ENCODE data around the gene POLDIP3.
A peak's percentile ranks its signal among the peaks of the same experiment; 100 is the strongest.
"Not testable (repeated sequence)": the region's sequence is repeated elsewhere in the genome, so short reads cannot be mapped to it uniquely, and the experiment has no call there.

Gene POLDIP3

DNA sequence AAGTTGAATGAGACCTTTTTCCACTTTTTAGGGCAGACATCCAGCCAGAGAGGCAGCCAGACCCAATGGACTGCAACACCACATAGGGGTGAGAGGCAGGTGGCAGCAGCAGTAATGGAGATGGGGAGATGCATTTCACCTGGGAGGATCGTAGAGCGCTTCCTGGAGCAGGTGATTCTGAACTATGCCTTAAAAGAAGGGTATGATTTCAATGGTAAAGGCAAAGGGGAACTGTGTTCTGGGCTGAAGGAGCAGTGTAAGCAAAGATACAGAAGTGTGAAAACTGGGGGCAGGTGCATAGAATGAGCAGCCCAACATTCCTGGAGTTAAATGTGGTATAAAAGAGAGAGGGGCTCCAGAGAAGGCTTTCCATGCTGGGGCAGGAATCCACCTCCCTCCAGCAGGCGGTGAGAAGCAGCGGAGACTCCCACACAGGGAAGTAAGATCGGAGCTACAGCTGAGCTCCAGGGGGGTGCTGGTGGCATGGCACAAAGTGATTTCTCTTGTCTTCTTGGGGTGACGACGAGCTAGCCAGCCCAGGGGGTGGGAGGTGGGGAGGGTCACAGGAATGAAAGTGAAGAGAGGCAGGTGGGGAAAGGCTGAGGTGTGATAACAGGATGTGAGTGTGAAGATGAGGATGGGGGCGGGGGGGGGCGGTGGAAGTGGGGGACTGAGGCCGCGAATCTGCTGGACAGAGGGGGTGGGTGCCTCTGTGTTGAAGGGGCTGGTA is 65.2 kb downstream of the POLDIP3 start:
- Histone ChIP-seq H3K4me1 (ENCODE audit: low read length) (peaks cover 12% of the 10 kb centered on the region), H3K4me2 (ENCODE audit: low read depth, low read length) (no peak overlapping the region), H3K27ac (ENCODE audit: low read length) (no peak overlapping the region), H3F3A (ENCODE audit: insufficient read depth, low read length) (peaks cover 10% of the 10 kb centered on the region), H2AFZ (ENCODE audit: low read length) (no peak overlapping the region), H3K79me2 (ENCODE audit: low read length) (no peaks in the 10 kb centered on the region), H3K9me3 (replicated peaks; ENCODE audit: insufficient read depth, low read length) (no peaks in the 10 kb centered on the region), H4K20me1 (ENCODE audit: insufficient read depth, low read length) (peaks cover 16% of the 10 kb centered on the region), H3K4me3 (ENCODE audit: low read length) (no peak overlapping the region), H3K36me3 (replicated peaks; ENCODE audit: insufficient read depth, low read length) (no peaks in the 10 kb centered on the region), H3K27me3 (replicated peaks; ENCODE audit: insufficient read depth, low read length) (peaks cover 84% of the 10 kb centered on the region), H3K9me2 (replicated peaks; ENCODE audit: insufficient read depth, low read length) (no peaks in the 10 kb centered on the region), H3K9ac (ENCODE audit: low read length) (no peak overlapping the region)
- no peak for DNase-seq
- TF ChIP-seq EZH2 (optimal IDR thresholded peaks at IDR 0.05; ENCODE audit: low read depth, low read length) (no peak), EZH2phosphoT487 (IDR thresholded peaks at IDR 0.05; ENCODE audit: low read length) (no peak; the same call in 1 of the 2 replicates)
- TF ChIP-seq, protein P1, sequence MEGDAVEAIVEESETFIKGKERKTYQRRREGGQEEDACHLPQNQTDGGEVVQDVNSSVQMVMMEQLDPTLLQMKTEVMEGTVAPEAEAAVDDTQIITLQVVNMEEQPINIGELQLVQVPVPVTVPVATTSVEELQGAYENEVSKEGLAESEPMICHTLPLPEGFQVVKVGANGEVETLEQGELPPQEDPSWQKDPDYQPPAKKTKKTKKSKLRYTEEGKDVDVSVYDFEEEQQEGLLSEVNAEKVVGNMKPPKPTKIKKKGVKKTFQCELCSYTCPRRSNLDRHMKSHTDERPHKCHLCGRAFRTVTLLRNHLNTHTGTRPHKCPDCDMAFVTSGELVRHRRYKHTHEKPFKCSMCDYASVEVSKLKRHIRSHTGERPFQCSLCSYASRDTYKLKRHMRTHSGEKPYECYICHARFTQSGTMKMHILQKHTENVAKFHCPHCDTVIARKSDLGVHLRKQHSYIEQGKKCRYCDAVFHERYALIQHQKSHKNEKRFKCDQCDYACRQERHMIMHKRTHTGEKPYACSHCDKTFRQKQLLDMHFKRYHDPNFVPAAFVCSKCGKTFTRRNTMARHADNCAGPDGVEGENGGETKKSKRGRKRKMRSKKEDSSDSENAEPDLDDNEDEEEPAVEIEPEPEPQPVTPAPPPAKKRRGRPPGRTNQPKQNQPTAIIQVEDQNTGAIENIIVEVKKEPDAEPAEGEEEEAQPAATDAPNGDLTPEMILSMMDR (IDR thresholded peaks at IDR 0.05; ENCODE audit: low read length) = no peak

DNA sequence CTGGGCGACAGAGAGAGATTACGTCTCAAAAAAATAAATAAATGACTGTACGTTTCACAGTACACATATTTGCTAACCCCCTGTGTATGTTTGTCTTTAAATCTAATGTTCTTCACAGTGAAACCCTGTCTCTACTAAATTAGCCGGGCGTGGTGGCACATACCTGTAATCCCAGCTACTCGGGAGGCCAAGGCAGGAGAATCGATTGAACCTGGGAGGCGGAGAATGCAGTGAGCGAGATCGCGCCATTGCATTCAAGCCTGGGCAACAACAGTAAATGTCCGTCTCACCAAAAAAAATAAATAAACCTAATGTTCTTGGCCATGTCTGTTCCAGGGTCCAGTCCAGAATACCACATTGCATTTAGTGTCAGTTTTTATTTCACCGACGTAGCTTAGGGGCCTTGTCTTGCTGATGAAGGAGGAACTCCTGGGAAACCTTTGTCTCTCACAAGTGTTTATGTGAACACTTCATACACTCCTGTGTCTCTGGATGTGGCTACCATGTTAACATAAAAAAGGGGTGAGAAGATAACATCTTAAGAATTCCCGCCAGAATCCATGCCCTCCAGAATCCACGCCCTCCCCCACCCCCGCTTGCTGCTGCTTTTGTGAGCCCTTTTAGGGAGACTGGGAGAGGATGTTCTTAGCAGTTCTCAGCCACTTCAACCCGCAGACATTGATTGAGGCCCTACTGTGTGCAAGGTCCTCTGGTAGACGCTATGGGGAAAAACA is 65.9 kb downstream of the POLDIP3 start:
- DNase-seq = no peak

DNA sequence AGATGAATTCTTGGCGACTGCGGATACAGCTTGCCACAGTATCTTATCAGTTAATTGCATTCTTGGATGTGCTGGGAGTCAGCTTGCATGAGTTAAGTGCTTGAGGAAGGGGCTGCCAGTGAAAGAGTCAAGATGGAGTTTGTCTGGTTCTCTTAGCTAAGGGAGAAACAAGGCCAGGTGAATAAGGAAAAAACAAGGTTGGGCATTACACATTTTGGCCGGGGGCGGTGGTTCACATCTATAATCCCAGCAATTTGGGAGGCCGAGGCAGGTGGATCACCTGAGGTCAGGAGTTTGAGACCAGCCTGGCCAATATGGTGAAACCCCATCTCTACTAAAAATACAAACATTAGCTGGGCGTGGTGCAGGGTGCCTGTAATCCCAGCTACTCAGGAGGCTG is 66.6 kb downstream of the POLDIP3 start:
- H3K4me1 ChIP-seq (ENCODE audit: low read length) = peaks cover 12% of the 10 kb centered on the region
- H3K9me2 ChIP-seq (replicated peaks; ENCODE audit: insufficient read depth, low read length); H3K9me3 ChIP-seq (replicated peaks; ENCODE audit: insufficient read depth, low read length); H3K36me3 ChIP-seq (replicated peaks; ENCODE audit: insufficient read depth, low read length); H3K4me3 ChIP-seq (ENCODE audit: low read length); H3K79me2 ChIP-seq (ENCODE audit: low read length); H3K27ac ChIP-seq (ENCODE audit: low read length); H3K4me2 ChIP-seq (ENCODE audit: low read depth, low read length); H2AFZ ChIP-seq (ENCODE audit: low read length); DNase-seq; H3K9ac ChIP-seq (ENCODE audit: low read length): not testable (repeated sequence)
- peaks cover 16% of the 10 kb centered on the region for H4K20me1 ChIP-seq (ENCODE audit: insufficient read depth, low read length)
- peaks cover 10% of the 10 kb centered on the region for H3F3A ChIP-seq (ENCODE audit: insufficient read depth, low read length)
- peaks cover 82% of the 10 kb centered on the region for H3K27me3 ChIP-seq (replicated peaks; ENCODE audit: insufficient read depth, low read length)

More for the DNA sequence above, 65.9 kb downstream of the POLDIP3 start:
- Histone ChIP-seq H3F3A (ENCODE audit: insufficient read depth, low read length) (peaks cover 10% of the 10 kb centered on the region), H3K27me3 (replicated peaks; ENCODE audit: insufficient read depth, low read length) (peaks cover 82% of the 10 kb centered on the region), H3K27ac (ENCODE audit: low read length) (no peak overlapping the region), H3K79me2 (ENCODE audit: low read length) (no peaks in the 10 kb centered on the region), H2AFZ (ENCODE audit: low read length) (no peak overlapping the region), H3K9ac (ENCODE audit: low read length) (no peak overlapping the region), H3K4me1 (ENCODE audit: low read length) (peaks cover 12% of the 10 kb centered on the region), H3K36me3 (replicated peaks; ENCODE audit: insufficient read depth, low read length) (no peaks in the 10 kb centered on the region), H4K20me1 (ENCODE audit: insufficient read depth, low read length) (peaks cover 16% of the 10 kb centered on the region), H3K4me2 (ENCODE audit: low read depth, low read length) (no peak overlapping the region), H3K9me2 (replicated peaks; ENCODE audit: insufficient read depth, low read length) (no peaks in the 10 kb centered on the region), H3K4me3 (ENCODE audit: low read length) (no peak overlapping the region), H3K9me3 (replicated peaks; ENCODE audit: insufficient read depth, low read length) (no peaks in the 10 kb centered on the region)
- TF ChIP-seq EZH2 (optimal IDR thresholded peaks at IDR 0.05; ENCODE audit: low read depth, low read length) = no peak
- peak; percentile 77 for TF ChIP-seq EZH2phosphoT487 (IDR thresholded peaks at IDR 0.05; ENCODE audit: low read length)

DNA sequence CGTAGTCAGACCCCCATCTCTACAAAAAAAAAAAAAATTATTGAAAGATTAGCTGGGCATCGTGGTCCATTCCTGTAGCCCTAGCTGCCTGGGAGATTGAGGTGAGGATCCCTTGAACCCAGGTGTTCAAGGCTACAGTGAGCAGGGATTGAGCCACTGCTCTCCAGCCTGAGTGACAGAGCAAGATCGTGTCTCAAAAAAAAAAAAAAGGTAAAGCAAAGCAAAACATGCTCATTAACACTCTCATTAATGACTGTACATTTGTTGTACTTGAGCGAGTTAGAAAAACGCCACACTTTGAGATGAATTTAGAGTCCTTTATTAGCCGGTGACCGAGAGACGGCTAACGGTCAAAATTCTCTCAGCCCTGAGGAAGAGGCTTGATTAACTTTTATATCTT is 67.1 kb downstream of the POLDIP3 start:
- Histone ChIP-seq H4K20me1 (ENCODE audit: insufficient read depth, low read length) (peaks cover 16% of the 10 kb centered on the region), H3K9ac (ENCODE audit: low read length) (no peak overlapping the region), H3K9me2 (replicated peaks; ENCODE audit: insufficient read depth, low read length) (no peaks in the 10 kb centered on the region), H3K27me3 (replicated peaks; ENCODE audit: insufficient read depth, low read length) (peaks cover 82% of the 10 kb centered on the region), H3K36me3 (replicated peaks; ENCODE audit: insufficient read depth, low read length) (no peaks in the 10 kb centered on the region), H3K79me2 (ENCODE audit: low read length) (no peaks in the 10 kb centered on the region), H3K4me3 (ENCODE audit: low read length) (no peak overlapping the region), H3K9me3 (replicated peaks; ENCODE audit: insufficient read depth, low read length) (no peaks in the 10 kb centered on the region), H3F3A (ENCODE audit: insufficient read depth, low read length) (peaks cover 10% of the 10 kb centered on the region), H3K4me2 (ENCODE audit: low read depth, low read length) (no peak overlapping the region), H2AFZ (ENCODE audit: low read length) (no peak overlapping the region), H3K27ac (ENCODE audit: low read length) (no peak overlapping the region), H3K4me1 (ENCODE audit: low read length) (peaks cover 12% of the 10 kb centered on the region)
- TF ChIP-seq, protein P1 (IDR thresholded peaks at IDR 0.05; ENCODE audit: low read length) = no peak
- TF ChIP-seq EZH2phosphoT487 (IDR thresholded peaks at IDR 0.05; ENCODE audit: low read length) (no peak), EZH2 (optimal IDR thresholded peaks at IDR 0.05; ENCODE audit: low read depth, low read length) (no peak)
- DNase-seq = no peak

Measured in MM.1S (cell line).